K562 (cell line): ENCODE data around the gene THRSP. TPM values are rescaled to one million over a fixed set of nuclear protein-coding genes. Genes with fewer than 3 reads are reported as not detected.

ENCODE experiments used
- DIDO1 ChIP-seq: fragments of 450-650 bp; IDR thresholded peaks from 2 replicates; pipeline ENCODE4 v1.6.1; 2016; ENCODE audit warnings: low read depth, missing biosample characterization, missing genetic modification characterization
- HNRNPK ChIP-seq: fragments of 200-400 bp; formaldehyde crosslinking; IDR thresholded peaks from one replicate; pipeline ENCODE4 v1.6.1; 2018; ENCODE audit warnings: mild to moderate bottlenecking, low read depth, low read length; ENCODE audit not compliant: poor library complexity, severe bottlenecking
- IFI16 ChIP-seq: fragments of 250-450 bp; sonication (Bioruptor Pico); IDR thresholded peaks from 2 replicates; pipeline ENCODE4 v2.1.2; 2022; ENCODE audit warnings: mild to moderate bottlenecking, inconsistent platforms
- MCM2 ChIP-seq: fragments of 450-650 bp; IDR thresholded peaks from 2 replicates; pipeline ENCODE4 v1.6.1; 2017; ENCODE audit warnings: low read depth, mild to moderate bottlenecking
- MYC ChIP-seq, 2 experiments: fragments of 250-450 bp in 1 of 2; sonication (Bioruptor Pico) in 1 of 2; IDR thresholded peaks; 2 replicates each; pipeline versions ENCODE4 v1.5.1 to v1.6.1; 2012 to 2021; ENCODE audit warnings: low read depth in 2 of 2, borderline replicate concordance in 1 of 2, improper control_type of control experiment in 1 of 2, low read length in 1 of 2, mild to moderate bottlenecking in 1 of 2, moderate library complexity in 1 of 2
- NKRF ChIP-seq: fragments of 450-650 bp; IDR thresholded peaks from 2 replicates; pipeline ENCODE4 v1.6.1; 2016; ENCODE audit warnings: borderline replicate concordance
- OTX1 ChIP-seq: fragments of 450-650 bp; formaldehyde crosslinking; IDR thresholded peaks from 2 replicates; pipeline ENCODE4 v1.4.0; 2022; ENCODE audit warnings: mild to moderate bottlenecking
- PHF20 ChIP-seq: fragments of 450-650 bp; IDR thresholded peaks from 2 replicates; pipeline ENCODE4 v1.6.1; 2018; ENCODE audit not compliant: partially characterized antibody
- RBM14 ChIP-seq: fragments of 200-400 bp; formaldehyde crosslinking; IDR thresholded peaks from 2 replicates; pipeline ENCODE4 v1.6.1; 2018; ENCODE audit warnings: low read depth, mild to moderate bottlenecking, low read length, moderate library complexity, borderline replicate concordance; ENCODE audit not compliant: insufficient read depth
- TAF7 ChIP-seq: fragments of 450-650 bp; IDR thresholded peaks from 2 replicates; pipeline ENCODE4 v1.6.1; 2016; ENCODE audit warnings: missing genetic modification characterization, missing compliant biosample characterization
- TEAD4 ChIP-seq, 2 experiments: sonication (generic) in 1 of 2; formaldehyde crosslinking in 1 of 2; IDR thresholded peaks; 2 replicates each; pipeline versions ENCODE4 v1.6.1 to v1.8.0; 2012 to 2022; ENCODE audit warnings: borderline replicate concordance in 1 of 2, inconsistent platforms in 1 of 2, low read length in 1 of 2, mild to moderate bottlenecking in 1 of 2, missing genetic modification reagents in 1 of 2
- WHSC1 ChIP-seq: IDR thresholded peaks from one replicate; pipeline ENCODE4 v1.6.1; 2012; ENCODE audit warnings: low read length, control low read depth, inconsistent platforms
- ZFP36 ChIP-seq: fragments of 150-350 bp; IDR thresholded peaks from 2 replicates; pipeline ENCODE4 v1.6.1; 2018; ENCODE audit warnings: low read length, low read depth; ENCODE audit not compliant: partially characterized antibody
- ZFPM2 ChIP-seq: fragments of 250-450 bp; sonication (Bioruptor Pico); IDR thresholded peaks from 2 replicates; pipeline ENCODE4 v1.5.1; 2022; ENCODE audit warnings: mild to moderate bottlenecking
- ZNF212 ChIP-seq: fragments of 450-650 bp; formaldehyde crosslinking; IDR thresholded peaks from 2 replicates; pipeline ENCODE4 v1.4.0; 2020; ENCODE audit warnings: mild to moderate bottlenecking
- ZNF277 ChIP-seq: fragments of 250-450 bp; sonication (Bioruptor Pico); IDR thresholded peaks from 2 replicates; pipeline ENCODE4 v1.8.0; 2022; ENCODE audit warnings: inconsistent platforms, mild to moderate bottlenecking, moderate library complexity, borderline replicate concordance
- ZNF3 ChIP-seq: fragments of 250-450 bp; sonication (Bioruptor Pico); IDR thresholded peaks from 2 replicates; pipeline ENCODE4 v1.5.0; 2021; ENCODE audit warnings: mild to moderate bottlenecking, moderate library complexity
- ZNF449 ChIP-seq: fragments of 250-450 bp; sonication (Bioruptor Pico); IDR thresholded peaks from 2 replicates; pipeline ENCODE4 v1.8.0; 2022; ENCODE audit warnings: moderate library complexity, mild to moderate bottlenecking, inconsistent platforms
- ZNF584 ChIP-seq: fragments of 200-800 bp; sonication (Bioruptor generic); IDR thresholded peaks from 2 replicates; pipeline ENCODE4 v1.6.1; 2016; ENCODE audit warnings: low read depth, mild to moderate bottlenecking, missing genetic modification characterization, missing compliant biosample characterization
- ZNF785 ChIP-seq: fragments of 250-450 bp; sonication (Bioruptor Pico); IDR thresholded peaks from 2 replicates; pipeline ENCODE4 v1.4.0; 2020; ENCODE audit warnings: mild to moderate bottlenecking
- polyA plus RNA-seq, 8 experiments: library from polyadenylated mRNA; depleted of rRNA in 4 of 8; stranded (reverse) in 5 of 8; unstranded in 3 of 8; fragments of >200 nt; fragmentation: Nextera tagmentation in 2 of 8; fragmentation: Illumina TruSeq in 1 of 8; extraction: Ambion mirVana in 2 of 8; extraction: Trizol in 1 of 8; gene quantifications; 2 replicates each; pipeline versions ENCODE4 v1.2.1 to v1.2.3, GENCODE V29; 2011 to 2014; ENCODE audit warnings: inconsistent platforms in 1 of 8, missing spikeins in 1 of 8
- total RNA-seq, 7 experiments: library from RNA; depleted of rRNA in 6 of 7; stranded (reverse); fragments of >200 nt in 6 of 7; fragmentation: Illumina TruSeq in 2 of 7; extraction: Trizol in 2 of 7; gene quantifications; 2 replicates each; pipeline versions ENCODE4 v1.2.1 to v1.2.3, GENCODE V29; 2011 to 2021; ENCODE audit warnings: low replicate concordance in 1 of 7
- TF ChIP-seq, protein P1 (sequence below): IDR thresholded peaks from 2 replicates; pipeline ENCODE4 v1.6.1; 2016; ENCODE audit warnings: missing genetic modification characterization, missing compliant biosample characterization

The THRSP gene
- total and polyA plus RNA-seq, 9 of the 15 experiments (the other 6 are each of a cell fraction or from before 2014, with no cell fraction given), result 0.23 to 0.56 (median 0.31) TPM; not detected in 2

- TF ChIP-seq ZNF3 (CRISPR knock-in tag) (no peak), HNRNPK (no peak), OTX1 (CRISPR knock-in tag) (no peak), IFI16 (CRISPR knock-in tag) (no peak), ZNF212 (no peak), ZNF277 (no peak), ZNF449 (CRISPR knock-in tag) (no peak), ZNF785 (CRISPR knock-in tag) (no peak), MYC (IDR thresholded peaks at IDR 0.05; ENCODE audit: low read depth, low read length) (peak; percentile 86), MYC (CRISPR knock-in tag; IDR thresholded peaks at IDR 0.05; ENCODE audit: borderline replicate concordance, low read depth) (peak; percentile 58; the same call in 1 of the 2 replicates), PHF20 (peak; percentile 86), MCM2 (no peak), ZNF584 (CRISPR knock-in tag) (no peak), TEAD4 (IDR thresholded peaks at IDR 0.05; ENCODE audit: low read length) (peak; percentile 60), TEAD4 (CRISPR knock-in tag; IDR thresholded peaks at IDR 0.05; ENCODE audit: borderline replicate concordance) (no peak), TAF7 (tag) (peak; percentile 70), RBM14 (no peak), WHSC1 (no peak), ZFPM2 (no peak), NKRF (peak; percentile 47; the same call in 1 of the 2 replicates), DIDO1 (tag) (peak; percentile 97), ZFP36 (peak; percentile 14)
- TF ChIP-seq, protein P1, sequence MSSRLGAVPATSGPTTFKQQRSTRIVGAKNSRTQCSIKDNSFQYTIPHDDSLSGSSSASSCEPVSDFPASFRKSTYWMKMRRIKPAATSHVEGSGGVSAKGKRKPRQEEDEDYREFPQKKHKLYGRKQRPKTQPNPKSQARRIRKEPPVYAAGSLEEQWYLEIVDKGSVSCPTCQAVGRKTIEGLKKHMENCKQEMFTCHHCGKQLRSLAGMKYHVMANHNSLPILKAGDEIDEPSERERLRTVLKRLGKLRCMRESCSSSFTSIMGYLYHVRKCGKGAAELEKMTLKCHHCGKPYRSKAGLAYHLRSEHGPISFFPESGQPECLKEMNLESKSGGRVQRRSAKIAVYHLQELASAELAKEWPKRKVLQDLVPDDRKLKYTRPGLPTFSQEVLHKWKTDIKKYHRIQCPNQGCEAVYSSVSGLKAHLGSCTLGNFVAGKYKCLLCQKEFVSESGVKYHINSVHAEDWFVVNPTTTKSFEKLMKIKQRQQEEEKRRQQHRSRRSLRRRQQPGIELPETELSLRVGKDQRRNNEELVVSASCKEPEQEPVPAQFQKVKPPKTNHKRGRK (tag), result no peak
Observed at GRCh38 chr11:78079232-78080083, 15.8 kb downstream of the THRSP start, which contains the start of gene NDUFC2 (continued).
